Ammon's horn (tissue), 1 donor: Measurements from ENCODE around the gene DCLK1.
A peak's percentile ranks its signal among the peaks of the same experiment; 100 is the strongest.

Source experiments
- DNase-seq: peaks from one replicate; pipeline ENCODE4 v3.0.0-alpha.2; 2016; ENCODE audit warnings: low spot score

Gene DCLK1

GRCh38 chr13:35826626-35827254, 304.4 kb downstream of the DCLK1 start:
- DNase-seq = no peak

GRCh38 chr13:35824825-35825224, 306.4 kb downstream of the DCLK1 start:
- no peak for DNase-seq

GRCh38 chr13:35824395-35824794, 306.8 kb downstream of the DCLK1 start:
- DNase-seq = peak; percentile 57

- DNase-seq = no peak
Measured at GRCh38 chr13:35822666-35823065, 308.5 kb downstream of the DCLK1 start.

GRCh38 chr13:35818633-35819067, 312.5 kb downstream of the DCLK1 start:
- peak; percentile 39 for DNase-seq

GRCh38 chr13:35817642-35818607, 313.3 kb downstream of the DCLK1 start:
- no peak for DNase-seq

GRCh38 chr13:35814605-35815011, 316.6 kb downstream of the DCLK1 start:
- DNase-seq = no peak

- DNase-seq = no peak
Measured at GRCh38 chr13:35812736-35813135, 318.4 kb downstream of the DCLK1 start.

- no peak for DNase-seq
Measured at GRCh38 chr13:35810321-35810720, 320.9 kb downstream of the DCLK1 start.

GRCh38 chr13:35808846-35809245, 322.3 kb downstream of the DCLK1 start:
- DNase-seq = no peak

GRCh38 chr13:35804901-35805300, 326.3 kb downstream of the DCLK1 start:
- no peak for DNase-seq

- no peak for DNase-seq
Measured at GRCh38 chr13:35797991-35798390, 333.2 kb downstream of the DCLK1 start.

GRCh38 chr13:35797244-35797643, 333.9 kb downstream of the DCLK1 start:
- no peak for DNase-seq

GRCh38 chr13:35796623-35797022, 334.6 kb downstream of the DCLK1 start:
- no peak for DNase-seq

- DNase-seq = no peak
Measured at GRCh38 chr13:35794734-35795389, 336.3 kb downstream of the DCLK1 start.

GRCh38 chr13:35793823-35794222, 337.4 kb downstream of the DCLK1 start:
- no peak for DNase-seq

GRCh38 chr13:35792911-35793310, 338.3 kb downstream of the DCLK1 start:
- DNase-seq = no peak

- DNase-seq = no peak
Measured at GRCh38 chr13:35792021-35792420, 339.2 kb downstream of the DCLK1 start.

- DNase-seq = no peak
Measured at GRCh38 chr13:35791184-35791851, 339.9 kb downstream of the DCLK1 start.

GRCh38 chr13:35789335-35790165, 341.6 kb downstream of the DCLK1 start:
- DNase-seq = peak; percentile 64

GRCh38 chr13:35787937-35788336, 343.2 kb downstream of the DCLK1 start:
- no peak for DNase-seq
